Ishikawa (cell line): ENCODE results near the gene PTPRD.

Experiments
- CEBPB ChIP-seq: IDR thresholded peaks from 2 replicates; pipeline ENCODE4 v1.6.1; 2012
- CREB1 ChIP-seq: IDR thresholded peaks from 2 replicates; pipeline ENCODE4 v1.6.1; 2012; ENCODE audit warnings: low read depth
- EGR1 ChIP-seq: IDR thresholded peaks from 2 replicates; pipeline ENCODE4 v1.6.1; 2012
- EP300 ChIP-seq: IDR thresholded peaks from 2 replicates; pipeline ENCODE4 v1.6.1; 2012; ENCODE audit warnings: borderline replicate concordance
- FOXM1 ChIP-seq: IDR thresholded peaks from 2 replicates; pipeline ENCODE4 v1.6.1; 2012; ENCODE audit warnings: low read depth, borderline replicate concordance
- MAX ChIP-seq: IDR thresholded peaks from 2 replicates; pipeline ENCODE4 v1.6.1; 2012
- NFIC ChIP-seq: IDR thresholded peaks from 2 replicates; pipeline ENCODE4 v1.6.1; 2012
- RAD21 ChIP-seq: IDR thresholded peaks from 2 replicates; pipeline ENCODE4 v1.6.1; 2012; ENCODE audit warnings: low read depth
- REST ChIP-seq: IDR thresholded peaks from 2 replicates; pipeline ENCODE4 v1.6.1; 2012; ENCODE audit warnings: low read depth, mild to moderate bottlenecking
- TAF1 ChIP-seq: IDR thresholded peaks from 2 replicates; pipeline ENCODE4 v1.6.1; 2012; ENCODE audit warnings: low read depth, mild to moderate bottlenecking
- TCF12 ChIP-seq: IDR thresholded peaks from 2 replicates; pipeline ENCODE4 v1.6.1; 2012; ENCODE audit warnings: low read depth
- TEAD4 ChIP-seq: IDR thresholded peaks from 2 replicates; pipeline ENCODE4 v1.6.1; 2012
- USF1 ChIP-seq: IDR thresholded peaks from 2 replicates; pipeline ENCODE4 v1.6.1; 2012
- YY1 ChIP-seq: IDR thresholded peaks from 2 replicates; pipeline ENCODE4 v1.6.1; 2012; ENCODE audit warnings: low read depth
- ZBTB7A ChIP-seq: IDR thresholded peaks from 2 replicates; pipeline ENCODE4 v1.6.1; 2012; ENCODE audit warnings: low read depth

PTPRD gene

GRCh38 chr9:9623506-9623905 lies 989.3 kb downstream of the PTPRD start:
- TF ChIP-seq EP300 (no peak), CREB1 (no peak), YY1 (no peak), FOXM1 (no peak), TCF12 (no peak), ZBTB7A (no peak), TAF1 (no peak), TEAD4 (no peak), RAD21 (no peak), CEBPB (no peak), MAX (no peak), USF1 (no peak)

GRCh38 chr9:9621355-9621940 lies 991.4 kb downstream of the PTPRD start:
- TF ChIP-seq REST (no peak), RAD21 (no peak), EP300 (no peak), FOXM1 (no peak), NFIC (no peak), MAX (no peak), CREB1 (no peak), TAF1 (no peak)

- no peak for TF ChIP-seq USF1
- no peak for TF ChIP-seq TEAD4
- no peak for TF ChIP-seq EGR1
- TF ChIP-seq ZBTB7A = no peak
- no peak for TF ChIP-seq RAD21
- TF ChIP-seq CREB1 = no peak
- no peak for TF ChIP-seq YY1
- no peak for TF ChIP-seq CEBPB
- no peak for TF ChIP-seq REST
- no peak for TF ChIP-seq NFIC
- TF ChIP-seq TAF1 = no peak
- no peak for TF ChIP-seq EP300
Observed at GRCh38 chr9:9620736-9621135, 992.1 kb downstream of the PTPRD start.

GRCh38 chr9:9615086-9615485 lies 997.7 kb downstream of the PTPRD start:
- no peak for TF ChIP-seq REST
- no peak for TF ChIP-seq MAX
- no peak for TF ChIP-seq FOXM1
- no peak for TF ChIP-seq YY1
- no peak for TF ChIP-seq EGR1
- no peak for TF ChIP-seq CEBPB
- TF ChIP-seq EP300 = no peak
- TF ChIP-seq RAD21 = no peak
- no peak for TF ChIP-seq ZBTB7A
- no peak for TF ChIP-seq USF1
- no peak for TF ChIP-seq TAF1
